ENCODE results near the gene NFATC1.

- TF ChIP-seq EZH2 (IDR thresholded peaks at IDR 0.05; ENCODE audit: insufficient read depth, poor library complexity, severe bottlenecking) (no peak), EZH2phosphoT487 (IDR thresholded peaks at IDR 0.05; ENCODE audit: insufficient read depth, low read depth) (no peak)
These were observed 89.2 kb downstream of the NFATC1 start for GRCh38 chr18:79484661-79485621.
